ENCODE results near the gene TNRC6C.
"Not testable (repeated sequence)": the region's sequence is repeated elsewhere in the genome, so short reads cannot be mapped to it uniquely, and the experiment has no call there.

The TNRC6C gene

GRCh38 chr17:77962348-77962747 lies 3.8 kb downstream of the TNRC6C start:
- DNase-seq (ENCODE audit: low spot score): no peak

- DNase-seq (ENCODE audit: low spot score): peak; percentile 2
These were observed 4.9 kb downstream of the TNRC6C start for GRCh38 chr17:77963441-77963840.

DNA sequence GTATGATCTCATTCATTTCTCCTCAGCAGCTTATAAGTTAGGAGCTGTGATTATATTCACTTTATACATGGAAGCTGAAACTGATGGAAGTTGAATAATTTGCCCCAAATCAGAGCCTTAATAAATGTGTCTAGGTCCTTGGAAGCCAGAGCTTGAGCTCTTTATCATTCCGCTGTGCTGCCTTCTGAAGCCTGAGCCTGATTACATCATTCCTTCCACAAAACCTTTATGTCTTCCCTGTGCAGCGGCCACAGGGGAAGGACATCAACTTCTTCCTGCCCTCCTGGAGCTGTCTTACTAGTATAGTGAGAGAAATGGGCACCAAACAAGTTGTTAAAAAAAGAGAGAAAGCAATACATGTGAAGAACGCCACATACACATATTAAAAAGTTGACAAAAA lies 6.8 kb downstream of the TNRC6C start:
- DNase-seq (ENCODE audit: low spot score): no peak

DNA sequence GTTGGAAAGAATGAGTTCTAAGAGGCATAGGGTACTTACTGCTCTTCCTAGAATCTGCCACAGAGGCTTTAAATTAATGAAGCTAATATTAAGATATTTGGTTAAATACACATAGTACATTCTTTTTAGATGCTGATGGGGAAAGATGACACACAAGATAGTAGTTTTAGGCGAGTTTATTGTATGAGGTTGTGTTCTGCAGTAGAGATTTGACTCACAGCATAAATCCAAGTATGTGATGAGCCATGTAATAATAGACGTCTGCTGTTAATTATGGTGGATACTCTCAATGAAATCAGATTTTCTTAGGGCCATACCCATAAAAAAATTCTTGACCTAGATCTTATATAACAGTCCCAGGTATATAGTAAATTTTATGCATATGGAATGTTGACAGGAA lies 8.0 kb downstream of the TNRC6C start:
- DNase-seq (ENCODE audit: low spot score): no peak

GRCh38 chr17:77968788-77969187 lies 10.3 kb downstream of the TNRC6C start:
- no peak for DNase-seq (ENCODE audit: low spot score)

DNA sequence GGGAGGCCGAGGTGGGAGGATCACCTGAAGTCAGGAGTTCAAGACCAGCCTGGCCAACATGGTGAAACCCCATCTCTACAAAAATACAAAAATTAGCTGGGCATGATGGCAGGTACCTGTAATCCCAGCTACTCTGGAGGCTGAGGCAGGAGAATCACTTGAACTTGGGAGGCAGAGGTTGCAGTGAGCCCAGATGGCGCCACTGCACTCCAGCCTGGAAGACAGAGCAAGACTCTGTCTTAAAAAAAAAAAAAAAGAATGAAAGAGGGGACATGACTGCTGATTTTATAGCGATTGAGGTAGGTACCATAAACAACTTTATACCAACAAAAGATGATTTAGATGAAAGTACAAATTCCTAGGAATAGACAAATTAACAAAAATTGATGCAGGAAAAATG lies 13.8 kb downstream of the TNRC6C start:
- DNase-seq (ENCODE audit: low spot score): not testable (repeated sequence)

GRCh38 chr17:77973953-77974352 lies 15.4 kb downstream of the TNRC6C start:
- no peak for DNase-seq (ENCODE audit: low spot score)

DNA sequence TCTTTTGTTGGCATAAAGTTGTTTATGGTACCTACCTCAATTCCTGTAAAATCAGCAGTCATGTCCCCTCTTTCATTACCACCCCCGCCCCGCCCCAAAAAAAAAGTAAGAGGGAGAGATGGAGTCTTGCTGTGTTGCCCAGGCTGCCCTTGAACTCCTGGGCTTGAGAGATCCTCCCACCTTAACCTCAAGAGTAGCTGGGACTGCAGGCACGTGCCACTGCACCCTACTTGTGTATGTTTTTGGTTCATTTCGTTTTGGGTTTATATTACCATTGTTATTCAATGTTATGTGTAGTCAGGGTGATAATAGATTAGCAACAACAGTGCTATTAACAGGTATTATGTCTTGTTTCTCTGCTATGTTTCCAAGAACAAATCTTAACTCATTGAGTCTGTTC lies 15.9 kb downstream of the TNRC6C start:
- DNase-seq (ENCODE audit: low spot score): no peak

GRCh38 chr17:77982430-77982829 lies 23.9 kb downstream of the TNRC6C start:
- not testable (repeated sequence) for DNase-seq (ENCODE audit: low spot score)

- no peak for DNase-seq (ENCODE audit: low spot score)
These were observed 31.8 kb downstream of the TNRC6C start for GRCh38 chr17:77990301-77990700.

DNA sequence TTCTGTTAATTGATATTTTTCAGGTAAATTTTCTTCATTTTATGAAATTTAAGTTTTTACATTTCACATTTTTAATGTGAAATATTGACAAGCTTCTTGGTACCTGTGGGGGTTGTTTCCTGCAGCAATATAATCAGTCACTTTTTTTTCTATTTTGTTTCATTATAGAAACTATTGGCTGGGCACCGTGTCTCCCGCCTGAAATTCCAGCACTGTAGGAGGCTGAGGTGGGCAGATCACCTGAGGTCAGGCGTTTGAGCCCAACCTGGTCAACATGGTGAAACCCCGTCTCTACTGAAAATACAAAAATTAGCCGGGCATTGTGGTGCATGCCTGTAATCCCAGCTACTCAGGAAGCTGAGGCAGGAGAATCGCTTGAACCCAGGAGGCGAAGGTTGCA lies 35.2 kb downstream of the TNRC6C start:
- not testable (repeated sequence) for DNase-seq (ENCODE audit: low spot score)

- DNase-seq (ENCODE audit: low spot score): no peak
These were observed 36.8 kb downstream of the TNRC6C start for GRCh38 chr17:77995146-77995852.

DNA sequence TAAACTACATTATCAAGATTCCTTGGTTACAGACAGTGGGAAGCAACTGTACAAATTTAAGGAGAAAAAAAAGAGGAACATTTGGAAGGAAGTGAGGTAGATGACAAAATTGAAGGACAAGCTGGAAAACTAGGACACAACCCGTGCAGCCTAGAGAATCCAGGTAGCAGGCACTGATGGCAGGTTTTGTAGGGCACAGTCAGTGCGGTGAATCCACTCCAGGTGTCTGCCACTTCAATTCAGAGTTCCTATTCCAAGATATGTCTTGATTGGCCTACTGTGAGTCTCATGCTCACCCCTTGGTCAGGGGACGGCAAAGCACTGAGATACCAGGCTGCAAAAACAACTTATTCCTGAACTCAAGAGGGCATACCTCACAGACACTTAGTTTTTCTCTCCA lies 37.8 kb downstream of the TNRC6C start:
- DNase-seq (ENCODE audit: low spot score): no peak

- DNase-seq (ENCODE audit: low spot score): no peak
These were observed 41.1 kb downstream of the TNRC6C start for GRCh38 chr17:77999413-78000173.

DNA sequence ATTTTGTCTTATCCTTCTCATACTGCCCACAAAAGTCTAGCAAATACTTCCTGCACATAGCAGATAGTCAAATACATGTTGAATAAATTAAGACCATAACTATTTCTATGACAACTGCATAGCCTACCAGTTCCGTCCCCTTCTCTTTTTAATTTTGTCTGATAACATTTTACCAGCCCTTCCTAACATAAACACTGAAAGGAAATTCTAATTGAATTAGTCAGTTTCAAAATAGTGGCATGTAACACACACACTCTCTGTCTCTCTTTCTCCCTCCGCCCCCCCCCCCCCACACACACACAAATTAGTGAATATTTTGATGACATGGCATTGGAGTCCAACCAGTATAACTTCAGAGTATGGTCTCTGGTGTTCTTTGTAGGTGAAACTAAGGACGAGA lies 41.8 kb downstream of the TNRC6C start:
- no peak for DNase-seq (ENCODE audit: low spot score)

DNA sequence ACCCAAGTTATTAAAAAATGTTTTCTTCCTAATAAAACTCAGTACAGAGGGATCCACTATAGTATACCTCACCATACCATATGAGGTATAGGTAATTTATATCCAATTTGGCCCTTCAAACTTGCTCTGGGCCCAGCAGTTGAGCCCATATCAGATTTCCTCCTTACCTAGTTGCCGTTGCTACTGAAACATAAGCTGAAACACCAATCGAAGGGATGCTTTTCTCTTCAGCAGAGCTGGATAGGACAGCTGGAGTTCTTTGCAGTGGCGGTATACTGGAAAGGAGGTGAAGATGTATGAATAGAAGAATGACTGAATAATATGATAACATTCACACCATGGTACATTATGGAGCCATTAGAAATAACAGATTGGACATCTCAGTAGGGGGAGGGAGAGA lies 42.7 kb downstream of the TNRC6C start:
- DNase-seq (ENCODE audit: low spot score): no peak

- DNase-seq (ENCODE audit: low spot score): no peak
These were observed 43.1 kb downstream of the TNRC6C start for GRCh38 chr17:78001612-78002011.

DNA sequence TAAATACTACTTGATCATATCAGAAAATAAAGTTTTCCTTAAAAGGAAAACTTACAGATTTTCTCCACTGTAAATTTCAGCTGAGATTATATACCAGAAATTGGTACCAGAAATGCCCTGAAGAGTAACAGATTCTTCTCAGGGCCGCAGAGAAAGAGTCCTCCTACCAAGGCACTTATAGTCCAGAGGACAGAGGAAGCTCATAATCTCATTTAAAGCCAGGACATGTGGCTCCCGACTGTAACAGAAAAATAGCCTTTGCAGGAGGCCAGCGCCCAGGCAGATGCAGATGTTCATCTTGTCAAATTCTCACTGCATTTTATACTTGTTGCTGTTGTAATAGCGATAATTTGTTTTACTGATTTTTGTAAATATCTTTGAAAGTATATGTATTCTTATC lies 43.7 kb downstream of the TNRC6C start:
- no peak for DNase-seq (ENCODE audit: low spot score)

GRCh38 chr17:78005452-78006171 lies 47.1 kb downstream of the TNRC6C start:
- no peak for DNase-seq (ENCODE audit: low spot score)

DNA sequence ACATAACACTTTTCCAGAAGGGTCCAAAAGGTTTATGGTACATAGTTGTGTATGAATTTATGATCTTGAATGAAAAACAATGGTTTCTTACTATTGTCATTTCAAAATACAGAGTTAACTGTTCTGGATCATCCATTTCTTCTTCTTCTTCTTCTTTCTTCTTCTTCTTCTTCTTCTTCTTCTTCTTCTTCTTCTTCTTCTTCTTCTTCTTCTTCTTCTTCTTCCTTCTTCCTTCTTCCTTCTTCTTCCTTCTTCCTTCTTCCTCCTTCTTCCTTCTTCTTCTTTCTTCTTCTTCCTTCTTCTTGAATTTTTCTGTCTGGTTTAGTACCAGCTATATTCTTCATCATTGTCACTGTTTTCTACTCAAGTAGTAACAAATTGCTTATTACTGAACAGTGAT lies 47.8 kb downstream of the TNRC6C start:
- DNase-seq (ENCODE audit: low spot score): no peak

- DNase-seq (ENCODE audit: low spot score): no peak
These were observed 49.1 kb downstream of the TNRC6C start for GRCh38 chr17:78007647-78008046.

GRCh38 chr17:78010759-78011158 lies 52.3 kb downstream of the TNRC6C start:
- no peak for DNase-seq (ENCODE audit: low spot score)

GRCh38 chr17:78012428-78012827 lies 53.9 kb downstream of the TNRC6C start:
- no peak for DNase-seq (ENCODE audit: low spot score)
